ENCODE measurements around the gene TRMU.

- TF ChIP-seq RCOR1 (IDR thresholded peaks at IDR 0.05; ENCODE audit: insufficient replicate concordance, low read length) (no peak), POLR2A (IDR thresholded peaks at IDR 0.05; ENCODE audit: low read depth, low read length) (no peak), BHLHE40 (IDR thresholded peaks at IDR 0.05; ENCODE audit: low read depth, low read length) (no peak)
These were observed 12.8 kb upstream of the TRMU start for GRCh38 chr22:46322711-46323110.
